Measurements from ENCODE around the gene TMEM37. TPM values are rescaled to one million over a fixed set of nuclear protein-coding genes. Genes with fewer than 3 reads are reported as not detected.

The TMEM37 gene
- total RNA-seq, 5 donors from 2014 or later (not counting 1 experiment from before 2014, with no cell fraction given), result 0.44 to 0.60 TPM; not detected in 3

DNA sequence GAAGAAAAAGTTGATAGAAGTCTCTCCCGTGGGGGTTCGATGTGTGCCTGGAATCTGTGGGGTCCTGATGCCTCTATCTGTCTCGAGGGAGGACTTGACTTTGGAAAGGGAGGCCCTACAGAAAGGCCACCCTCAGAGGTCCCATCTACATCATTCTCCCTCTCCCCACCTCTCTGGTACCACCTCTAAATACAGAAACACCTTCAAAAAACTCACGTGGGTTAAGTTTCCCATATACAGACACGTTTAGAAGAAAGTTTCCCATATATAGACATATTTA is 5.3 kb upstream of the TMEM37 start:
- Histone ChIP-seq H3K9me3 (no peaks in the 10 kb centered on the region), H3K27ac (ENCODE audit: low read length) (no peak overlapping the region), H3K4me1 (ENCODE audit: control insufficient read depth in 1 of 2, extremely low read depth in 1 of 2, insufficient read depth in 2 of 2, low read length in 2 of 2) (peaks cover 0 to 2% of the 10 kb centered on the region in 2 experiments), H3K27me3 (replicated peaks in 1 of 2; ENCODE audit: control insufficient read depth in 2 of 2, extremely low read depth in 1 of 2, insufficient read depth in 2 of 2, low read length in 1 of 2) (peaks cover 0 to 54% of the 10 kb centered on the region in 2 experiments), H3K36me3 (ENCODE audit: control insufficient read depth in 2 of 2, extremely low read depth in 1 of 2, insufficient read depth in 1 of 2, low read length in 1 of 2) (no peaks in the 10 kb centered on the region), H3K4me3 (ENCODE audit: control insufficient read depth in 1 of 2, extremely low read depth in 1 of 2, low read length in 1 of 2) (no peak overlapping the region)
- Mint-ChIP-seq H3K27me3 (peaks cover 52 to 78% of the 10 kb centered on the region in 2 donors), H3K4me3 (no peak overlapping the region), H3K36me3 (no peaks in the 10 kb centered on the region), H3K9me3 (peaks cover 0 to 7% (median 0%) of the 10 kb centered on the region in 3 donors), H3K4me1 (peaks cover 0 to 5% (median 2%) of the 10 kb centered on the region in 3 donors), H3K27ac (no peak overlapping the region)
- ChIA-PET POLR2A (no interaction called here), CTCF (no interaction called here)
- WGBS (ENCODE audit: insufficient coverage), result 79% methylated on average over 3 of the region's 5 CpGs
- DNase-seq (no peak), ATAC-seq (replicated peaks in 1 of 4) (no peak)

- Mint-ChIP-seq H3K9me3 (peaks cover 0 to 2% (median 0%) of the 10 kb centered on the region in 3 donors), H3K4me1 (peaks cover 0 to 5% (median 2%) of the 10 kb centered on the region in 3 donors), H3K4me3 (no peak overlapping the region), H3K36me3 (no peaks in the 10 kb centered on the region), H3K27ac (no peak overlapping the region), H3K27me3 (peaks cover 47 to 73% of the 10 kb centered on the region in 2 donors)
- Histone ChIP-seq H3K4me3 (ENCODE audit: control insufficient read depth in 1 of 2, extremely low read depth in 1 of 2, low read length in 1 of 2) (no peak overlapping the region), H3K36me3 (ENCODE audit: control insufficient read depth in 2 of 2, extremely low read depth in 1 of 2, insufficient read depth in 1 of 2, low read length in 1 of 2) (no peaks in the 10 kb centered on the region), H3K27me3 (replicated peaks in 1 of 2; ENCODE audit: control insufficient read depth in 2 of 2, extremely low read depth in 1 of 2, insufficient read depth in 2 of 2, low read length in 1 of 2) (peaks cover 0 to 55% of the 10 kb centered on the region in 2 experiments), H3K4me1 (ENCODE audit: control insufficient read depth in 1 of 2, extremely low read depth in 1 of 2, insufficient read depth in 2 of 2, low read length in 2 of 2) (peaks cover 0 to 5% of the 10 kb centered on the region in 2 experiments), H3K9me3 (no peaks in the 10 kb centered on the region), H3K27ac (ENCODE audit: low read length) (no peak overlapping the region)
- POLR2A ChIA-PET, result no interaction called here
- WGBS (ENCODE audit: insufficient coverage), result 80% methylated on average over 7 of the region's 12 CpGs
- CTCF ChIA-PET, result no interaction called here
- no peak for DNase-seq
- no peak for ATAC-seq (replicated peaks in 1 of 4)
Measured at GRCh38 chr2:119426801-119427395, 4.8 kb upstream of the TMEM37 start.

GRCh38 chr2:119427756-119428155 is 3.9 kb upstream of the TMEM37 start:
- ATAC-seq (replicated peaks in 1 of 4) (no peak), DNase-seq (no peak)
- no peak overlapping the region for H3K27ac Mint-ChIP-seq
- H3K4me1 Mint-ChIP-seq, result peaks cover 6 to 12% (median 10%) of the 10 kb centered on the region in 3 donors
- 50% methylated on average over 2 of the region's 3 CpGs for WGBS (ENCODE audit: insufficient coverage)
- peaks cover 0 to 12% of the 10 kb centered on the region in 2 experiments for H3K4me1 ChIP-seq (ENCODE audit: control insufficient read depth in 1 of 2, extremely low read depth in 1 of 2, insufficient read depth in 2 of 2, low read length in 2 of 2)
- no peaks in the 10 kb centered on the region for H3K9me3 Mint-ChIP-seq
- H3K27me3 ChIP-seq (replicated peaks in 1 of 2; ENCODE audit: control insufficient read depth in 2 of 2, extremely low read depth in 1 of 2, insufficient read depth in 2 of 2, low read length in 1 of 2), result peaks cover 0 to 64% of the 10 kb centered on the region in 2 experiments
- peaks cover 53 to 78% of the 10 kb centered on the region in 2 donors for H3K27me3 Mint-ChIP-seq
- H3K4me3 Mint-ChIP-seq, result no peak overlapping the region
- POLR2A ChIA-PET, result no interaction called here
- no peaks in the 10 kb centered on the region for H3K36me3 ChIP-seq (ENCODE audit: control insufficient read depth in 2 of 2, extremely low read depth in 1 of 2, insufficient read depth in 1 of 2, low read length in 1 of 2)
- no peak overlapping the region for H3K4me3 ChIP-seq (ENCODE audit: control insufficient read depth in 1 of 2, extremely low read depth in 1 of 2, low read length in 1 of 2)
- CTCF ChIA-PET, result no interaction called here
- no peak overlapping the region for H3K27ac ChIP-seq (ENCODE audit: low read length)
- H3K9me3 ChIP-seq, result no peaks in the 10 kb centered on the region
- no peaks in the 10 kb centered on the region for H3K36me3 Mint-ChIP-seq

- WGBS (ENCODE audit: insufficient coverage), result 79% methylated on average over 3 of the region's 7 CpGs
- H3K4me1 ChIP-seq (ENCODE audit: control insufficient read depth in 1 of 2, extremely low read depth in 1 of 2, insufficient read depth in 2 of 2, low read length in 2 of 2), result peaks cover 0 to 12% of the 10 kb centered on the region in 2 experiments
- no peak overlapping the region for H3K27ac ChIP-seq (ENCODE audit: low read length)
- H3K4me3 ChIP-seq (ENCODE audit: control insufficient read depth in 1 of 2, extremely low read depth in 1 of 2, low read length in 1 of 2), result no peak overlapping the region
- H3K27me3 ChIP-seq (replicated peaks in 1 of 2; ENCODE audit: control insufficient read depth in 2 of 2, extremely low read depth in 1 of 2, insufficient read depth in 2 of 2, low read length in 1 of 2), result peaks cover 0 to 73% of the 10 kb centered on the region in 2 experiments
- ChIA-PET POLR2A (no interaction called here), CTCF (no interaction called here)
- DNase-seq (no peak), ATAC-seq (replicated peaks in 1 of 4) (no peak)
- peaks cover 60 to 83% of the 10 kb centered on the region in 2 donors for H3K27me3 Mint-ChIP-seq
- no peaks in the 10 kb centered on the region for H3K9me3 Mint-ChIP-seq
- H3K36me3 Mint-ChIP-seq, result no peaks in the 10 kb centered on the region
- no peak overlapping the region for H3K27ac Mint-ChIP-seq
- no peaks in the 10 kb centered on the region for H3K36me3 ChIP-seq (ENCODE audit: control insufficient read depth in 2 of 2, extremely low read depth in 1 of 2, insufficient read depth in 1 of 2, low read length in 1 of 2)
- H3K4me1 Mint-ChIP-seq, result peaks cover 6 to 12% (median 10%) of the 10 kb centered on the region in 3 donors
- H3K9me3 ChIP-seq, result no peaks in the 10 kb centered on the region
- no peak overlapping the region for H3K4me3 Mint-ChIP-seq
Measured at GRCh38 chr2:119428488-119429224, 3.0 kb upstream of the TMEM37 start.

DNA sequence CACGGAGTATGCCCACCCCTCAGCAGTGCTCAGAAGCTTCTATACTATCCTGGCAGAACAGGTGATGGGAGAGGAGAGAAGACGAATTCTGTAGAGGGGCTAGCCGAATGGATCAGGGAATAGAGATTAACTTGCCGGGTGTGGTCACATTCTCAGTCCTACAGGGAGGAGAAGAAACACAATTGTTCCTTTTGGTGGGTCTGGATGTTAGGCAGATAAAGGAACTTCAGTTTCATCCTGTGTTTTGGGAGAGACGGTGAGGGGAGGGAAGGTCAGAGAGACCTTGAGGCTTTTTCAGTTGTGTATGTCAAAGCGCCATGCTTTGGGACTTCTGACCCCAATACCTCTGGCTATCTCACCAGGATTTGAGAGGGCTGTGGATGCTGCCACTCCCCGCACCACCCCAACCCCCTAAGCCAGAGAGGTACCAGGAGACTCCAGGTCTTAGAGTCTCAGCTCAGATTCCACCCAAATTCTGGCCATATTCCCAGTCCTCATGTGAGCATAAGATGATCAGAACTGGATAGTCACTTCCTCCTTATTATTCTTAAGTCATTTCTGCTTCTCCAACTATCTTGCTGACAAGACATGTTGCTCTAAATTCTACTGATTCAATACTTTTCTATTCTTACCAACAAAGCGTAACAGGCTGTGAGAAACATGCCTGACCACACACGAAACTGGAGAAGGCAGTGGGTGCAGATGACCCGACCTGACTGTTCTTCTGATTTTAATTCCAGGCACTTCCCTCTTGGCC is 2.3 kb upstream of the TMEM37 start:
- Mint-ChIP-seq H3K27ac (no peak overlapping the region), H3K4me3 (peak overlapping the region in 1 of 3 donors; percentile 48), H3K9me3 (no peaks in the 10 kb centered on the region), H3K4me1 (peaks cover 6 to 12% (median 10%) of the 10 kb centered on the region in 3 donors), H3K36me3 (no peaks in the 10 kb centered on the region), H3K27me3 (peaks cover 61 to 82% of the 10 kb centered on the region in 2 donors)
- Histone ChIP-seq H3K9me3 (no peaks in the 10 kb centered on the region), H3K27ac (ENCODE audit: low read length) (no peak overlapping the region), H3K4me1 (ENCODE audit: control insufficient read depth in 1 of 2, extremely low read depth in 1 of 2, insufficient read depth in 2 of 2, low read length in 2 of 2) (peaks cover 0 to 12% of the 10 kb centered on the region in 2 experiments), H3K27me3 (replicated peaks in 1 of 2; ENCODE audit: control insufficient read depth in 2 of 2, extremely low read depth in 1 of 2, insufficient read depth in 2 of 2, low read length in 1 of 2) (peaks cover 0 to 75% of the 10 kb centered on the region in 2 experiments), H3K4me3 (ENCODE audit: control insufficient read depth in 1 of 2, extremely low read depth in 1 of 2, low read length in 1 of 2) (no peak overlapping the region), H3K36me3 (ENCODE audit: control insufficient read depth in 2 of 2, extremely low read depth in 1 of 2, insufficient read depth in 1 of 2, low read length in 1 of 2) (no peaks in the 10 kb centered on the region)
- CTCF ChIA-PET, result no interaction called here
- no peak for DNase-seq
- 65% methylated on average over 4 of the region's 10 CpGs for WGBS (ENCODE audit: insufficient coverage)
- POLR2A ChIA-PET, result no interaction called here
- no peak for ATAC-seq (replicated peaks in 1 of 4)

DNA sequence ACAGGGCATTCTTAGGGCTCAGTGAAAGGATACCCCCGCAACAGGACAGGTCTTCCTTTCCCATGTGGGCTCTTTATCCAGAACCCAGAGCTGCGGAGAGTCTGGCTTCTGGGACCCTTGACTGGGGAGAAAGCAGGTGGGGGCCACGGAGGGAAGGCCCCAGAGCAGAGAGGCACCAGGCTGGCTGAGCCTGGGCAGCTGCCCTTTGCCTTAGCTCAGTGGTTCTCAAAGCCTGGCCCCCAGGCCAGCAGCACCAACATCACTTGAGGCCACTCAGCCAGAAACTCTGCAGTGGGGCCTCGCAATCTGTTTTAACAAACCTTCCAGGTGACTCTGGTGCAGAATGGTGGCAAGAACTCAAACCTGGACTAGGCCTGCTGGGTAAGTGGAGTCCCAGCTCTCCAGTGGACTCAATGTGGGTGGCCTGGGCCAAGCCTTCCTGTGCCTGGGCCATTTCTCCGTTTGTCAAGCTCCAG is 1.6 kb upstream of the TMEM37 start:
- WGBS (ENCODE audit: insufficient coverage), result 84% methylated on average over 3 of the region's 5 CpGs
- POLR2A ChIA-PET, result no interaction called here

More for the DNA sequence above, 1.6 kb upstream of the TMEM37 start:
- H3K36me3 ChIP-seq (ENCODE audit: control insufficient read depth in 2 of 2, extremely low read depth in 1 of 2, insufficient read depth in 1 of 2, low read length in 1 of 2), result no peaks in the 10 kb centered on the region
- H3K27me3 Mint-ChIP-seq, result peaks cover 57 to 80% of the 10 kb centered on the region in 2 donors
- no peaks in the 10 kb centered on the region for H3K9me3 ChIP-seq
- H3K27ac Mint-ChIP-seq, result no peak overlapping the region
- no peak for DNase-seq
- peak overlapping the region; percentile 3 to 48 (median 39) for H3K4me3 Mint-ChIP-seq
- peaks cover 6 to 12% (median 10%) of the 10 kb centered on the region in 3 donors for H3K4me1 Mint-ChIP-seq
- H3K9me3 Mint-ChIP-seq, result no peaks in the 10 kb centered on the region
- peaks cover 0 to 74% of the 10 kb centered on the region in 2 experiments for H3K27me3 ChIP-seq (replicated peaks in 1 of 2; ENCODE audit: control insufficient read depth in 2 of 2, extremely low read depth in 1 of 2, insufficient read depth in 2 of 2, low read length in 1 of 2)
- H3K4me3 ChIP-seq (ENCODE audit: control insufficient read depth in 1 of 2, extremely low read depth in 1 of 2, low read length in 1 of 2), result no peak overlapping the region
- peaks cover 0 to 12% of the 10 kb centered on the region in 2 experiments for H3K4me1 ChIP-seq (ENCODE audit: control insufficient read depth in 1 of 2, extremely low read depth in 1 of 2, insufficient read depth in 2 of 2, low read length in 2 of 2)
- CTCF ChIA-PET, result no interaction called here
- ATAC-seq (replicated peaks in 1 of 4), result no peak
- no peak overlapping the region for H3K27ac ChIP-seq (ENCODE audit: low read length)
- no peaks in the 10 kb centered on the region for H3K36me3 Mint-ChIP-seq

Data from T-cell (primary cell).